CD14-positive monocyte (primary cell): ENCODE measurements around the gene HDGF. TPM values are rescaled to one million over a fixed set of nuclear protein-coding genes. Genes with fewer than 3 reads are reported as not detected.

ENCODE experiments used
- DNase-seq, 3 donors: peaks; one replicate each; pipeline ENCODE4 v3.0.0-alpha.2; 2011 to 2022
- H2AFZ ChIP-seq: 2 replicates; pipeline ENCODE4 v1.6.0; 2012; ENCODE audit warnings: mild to moderate bottlenecking, low read depth, low read length, inconsistent platforms; ENCODE audit not compliant: insufficient read depth, poor library complexity, severe bottlenecking
- H3K27ac ChIP-seq, 2 donors: 1 replicate in 1 of 2; 2 replicates in 1 of 2; pipeline ENCODE4 v1.5.1; 2012 to 2013; ENCODE audit warnings: low read length in 2 of 2, control low read depth in 1 of 2, inconsistent platforms in 1 of 2, low read depth in 1 of 2, mild to moderate bottlenecking in 1 of 2
- H3K27me3 ChIP-seq, 2 donors: one replicate each; pipeline versions ENCODE4 v1.6.0 to v1.6.1; 2011 to 2013; ENCODE audit warnings: low read length in 2 of 2; ENCODE audit not compliant: control insufficient read depth in 2 of 2, insufficient read depth in 2 of 2
- H3K36me3 ChIP-seq, 2 donors: replicated peaks in 1 of 2; 1 replicate in 1 of 2; 2 replicates in 1 of 2; pipeline versions ENCODE4 v1.5.1 to v1.6.1; 2012 to 2013; ENCODE audit warnings: low read length in 2 of 2, control low read depth in 1 of 2, inconsistent platforms in 1 of 2, mild to moderate bottlenecking in 1 of 2; ENCODE audit not compliant: insufficient read depth in 2 of 2, control insufficient read depth in 1 of 2
- H3K4me1 ChIP-seq, 2 donors: 1 replicate in 1 of 2; 2 replicates in 1 of 2; pipeline versions ENCODE4 v1.5.1 to v1.6.1; 2012 to 2013; ENCODE audit warnings: low read length in 2 of 2, control low read depth in 1 of 2, inconsistent platforms in 1 of 2, mild to moderate bottlenecking in 1 of 2, moderate library complexity in 1 of 2; ENCODE audit not compliant: insufficient read depth in 2 of 2, control insufficient read depth in 1 of 2
- H3K4me2 ChIP-seq: replicated peaks from 2 replicates; pipeline ENCODE3; 2012; ENCODE audit warnings: low read length, moderate library complexity, mild to moderate bottlenecking; ENCODE audit not compliant: poor library complexity, severe bottlenecking; ENCODE audit errors: extremely low read depth
- H3K4me3 ChIP-seq, 3 experiments: fragments of 200-600 bp in 1 of 3; sonication (generic) in 1 of 3; replicated peaks in 1 of 3; 1 replicate in 2 of 3; 2 replicates in 1 of 3; pipeline ENCODE4 v1.5.1; 2011 to 2013; ENCODE audit warnings: low read length in 3 of 3, mild to moderate bottlenecking in 3 of 3, control low read depth in 2 of 3, low read depth in 2 of 3, inconsistent platforms in 1 of 3, moderate library complexity in 1 of 3
- H3K79me2 ChIP-seq: 2 replicates; pipeline ENCODE4 v1.6.0; 2012; ENCODE audit warnings: mild to moderate bottlenecking, control low read depth, inconsistent platforms, low read length, moderate library complexity; ENCODE audit not compliant: insufficient read depth
- H3K9ac ChIP-seq: 2 replicates; pipeline ENCODE4 v1.6.0; 2017; ENCODE audit warnings: low read length, mild to moderate bottlenecking; ENCODE audit not compliant: insufficient read depth, poor library complexity, severe bottlenecking
- H3K9me3 ChIP-seq, 2 donors: replicated peaks in 1 of 2; 1 replicate in 1 of 2; 2 replicates in 1 of 2; pipeline versions ENCODE4 v1.5.1 to v1.6.1; 2012 to 2013; ENCODE audit warnings: low read length in 2 of 2, control low read depth in 1 of 2; ENCODE audit not compliant: control insufficient read depth in 1 of 2, insufficient read depth in 1 of 2
- H4K20me1 ChIP-seq: 2 replicates; pipeline ENCODE4 v1.6.0; 2012; ENCODE audit warnings: mild to moderate bottlenecking, low read length, control low read depth, moderate library complexity; ENCODE audit not compliant: insufficient read depth
- H3K27ac Mint-ChIP-seq, 7 donors: one replicate each; pipeline ENCODE4 v1.8.0; 2020; ENCODE audit warnings: mild to moderate bottlenecking in 7 of 7, mixed read lengths in 7 of 7, moderate library complexity in 6 of 7, inconsistent platforms in 2 of 7
- H3K27me3 Mint-ChIP-seq, 3 donors: one replicate each; pipeline ENCODE4 v1.8.0; 2021 to 2022; ENCODE audit warnings: low read depth in 3 of 3, mild to moderate bottlenecking in 3 of 3, mixed read lengths in 3 of 3, moderate library complexity in 3 of 3, inconsistent platforms in 1 of 3
- H3K36me3 Mint-ChIP-seq, 2 donors: one replicate each; pipeline ENCODE4 v1.8.0; 2020; ENCODE audit warnings: mixed read lengths in 2 of 2, inconsistent platforms in 1 of 2, mild to moderate bottlenecking in 1 of 2
- H3K4me1 Mint-ChIP-seq: one replicate; pipeline ENCODE4 v1.8.0; 2020; ENCODE audit warnings: mild to moderate bottlenecking, mixed read lengths
- H3K4me3 Mint-ChIP-seq, 2 donors: one replicate each; pipeline ENCODE4 v1.8.0; 2020; ENCODE audit warnings: mild to moderate bottlenecking in 2 of 2, mixed read lengths in 2 of 2, moderate library complexity in 1 of 2
- H3K9me3 Mint-ChIP-seq, 7 donors: one replicate each; pipeline ENCODE4 v1.8.0; 2020 to 2022; ENCODE audit warnings: mixed read lengths in 7 of 7, mild to moderate bottlenecking in 6 of 7, moderate library complexity in 6 of 7, inconsistent platforms in 2 of 7
- CTCF ChIP-seq: fragments of 200-600 bp; IDR thresholded peaks from one replicate; pipeline ENCODE4 v1.8.0; 2022; ENCODE audit warnings: antibody characterized with exemption, mild to moderate bottlenecking
- WGBS: methylation state at CpG from one replicate; pipeline ENCODE4 v1.1.5; 2013; ENCODE audit warnings: missing lambda C conversion rate; ENCODE audit not compliant: insufficient coverage; 5-methylcytosine and 5-hydroxymethylcytosine counted together
- intact Hi-C, 2 donors: fragments of 100-400 bp; cut with micrococcal nuclease; formaldehyde crosslinking; loops; one replicate each; pipeline versions ENCODE4 v1.15.0 to v1.15.1; 2023
- polyA plus RNA-seq, 3 donors: library from polyadenylated mRNA; depleted of rRNA in 1 of 3; unstranded in 2 of 3; stranded (reverse) in 1 of 3; fragments of 300-500 nt in 2 of 3; fragments of >200 nt in 1 of 3; fragmentation: Illumina TruSeq in 2 of 3; gene quantifications; 1 replicate in 2 of 3; 2 replicates in 1 of 3; pipeline ENCODE4 v1.2.3, GENCODE V29; 2012 to 2021

HDGF gene
- polyA plus RNA-seq, 3 donors, result 23.9 to 92.4 (median 49.9) TPM

- Mint-ChIP-seq H3K27me3 (peaks cover 43 to 56% (median 49%) of the 10 kb centered on the region in 3 donors), H3K9me3 (peaks cover 0 to 20% (median 10%) of the 10 kb centered on the region in 7 donors), H3K4me3 (no peak overlapping the region), H3K4me1 (peaks cover 28% of the 10 kb centered on the region), H3K27ac (peak overlapping the region in 1 of 7 donors; percentile 40), H3K36me3 (peaks cover 10 to 16% of the 10 kb centered on the region in 2 donors)
- Histone ChIP-seq H3K27me3 (peaks cover 32 to 46% of the 10 kb centered on the region in 2 donors), H3K79me2 (no peaks in the 10 kb centered on the region), H3K4me2 (no peak overlapping the region), H3K9me3 (peaks cover 0 to 15% of the 10 kb centered on the region in 2 donors), H4K20me1 (peaks cover 6% of the 10 kb centered on the region), H3K27ac (no peak overlapping the region), H3K4me3 (no peak overlapping the region), H3K9ac (no peak overlapping the region), H2AFZ (no peak overlapping the region), H3K36me3 (no peaks in the 10 kb centered on the region), H3K4me1 (peaks cover 20 to 22% of the 10 kb centered on the region in 2 donors)
- DNase-seq, result no peak
- 92% methylated on average over 3 of the region's 4 CpGs for WGBS
- intact Hi-C loops, result no loop called here
- TF ChIP-seq CTCF, result no peak
Observed at GRCh38 chr1:156709031-156709430, 42.4 kb downstream of the HDGF start.

- H3K27me3 ChIP-seq, result peaks cover 40 to 54% of the 10 kb centered on the region in 2 donors
- Mint-ChIP-seq H3K36me3 (peaks cover 10 to 16% of the 10 kb centered on the region in 2 donors), H3K4me1 (peaks cover 28% of the 10 kb centered on the region), H3K27ac (peak overlapping the region in 1 of 7 donors; percentile 10), H3K4me3 (peak overlapping the region in 1 of 2 donors; percentile 20), H3K27me3 (peaks cover 51 to 64% (median 57%) of the 10 kb centered on the region in 3 donors), H3K9me3 (peaks cover 0 to 25% (median 10%) of the 10 kb centered on the region in 7 donors)
- H3K36me3 ChIP-seq, result no peaks in the 10 kb centered on the region
- H3K79me2 ChIP-seq, result no peaks in the 10 kb centered on the region
- no peak overlapping the region for H3K4me2 ChIP-seq
- no peak overlapping the region for H2AFZ ChIP-seq
- H3K27ac ChIP-seq, result no peak overlapping the region
- no peak for TF ChIP-seq CTCF
- no peak for DNase-seq
- H3K9me3 ChIP-seq, result peaks cover 0 to 15% of the 10 kb centered on the region in 2 donors
- intact Hi-C loops, result no loop called here
- peaks cover 20 to 22% of the 10 kb centered on the region in 2 donors for H3K4me1 ChIP-seq
- H3K4me3 ChIP-seq, result no peak overlapping the region
- no peak overlapping the region for H3K9ac ChIP-seq
- WGBS, result 51% methylated on average over 2 of the region's 4 CpGs
- H4K20me1 ChIP-seq, result peaks cover 6% of the 10 kb centered on the region
Observed at GRCh38 chr1:156708218-156708661, 43.2 kb downstream of the HDGF start.
